Activated CD8-positive, alpha-beta memory T cell treated with anti-CD3 and anti-CD28 coated beads, Interleukin-2, amount 50 U/mL, for 24 hours (primary cell): ENCODE results near the gene BRI3BP.
"Not testable (repeated sequence)": the region's sequence is repeated elsewhere in the genome, so short reads cannot be mapped to it uniquely, and the experiment has no call there.

Experiments used
- DNase-seq: peaks from one replicate; pipeline ENCODE4 v3.0.0-alpha.2; 2020; ENCODE audit errors: extremely low read depth

Gene BRI3BP

GRCh38 chr12:125065919-125066570 lies 72.6 kb downstream of the BRI3BP start:
- no peak for DNase-seq

GRCh38 chr12:125068391-125068790 lies 74.9 kb downstream of the BRI3BP start:
- DNase-seq, result no peak

GRCh38 chr12:125069616-125070015 lies 76.2 kb downstream of the BRI3BP start:
- DNase-seq, result no peak

- DNase-seq, result no peak
Measured at GRCh38 chr12:125070112-125070511, 76.7 kb downstream of the BRI3BP start.

- DNase-seq, result no peak
Measured at GRCh38 chr12:125070661-125071390, 77.4 kb downstream of the BRI3BP start.

- DNase-seq, result no peak
Measured at GRCh38 chr12:125071456-125071855, 78.0 kb downstream of the BRI3BP start.

- DNase-seq, result no peak
Measured at GRCh38 chr12:125072496-125072895, 79.1 kb downstream of the BRI3BP start.

GRCh38 chr12:125074294-125074693 lies 80.8 kb downstream of the BRI3BP start:
- not testable (repeated sequence) for DNase-seq

GRCh38 chr12:125076103-125076502 lies 82.7 kb downstream of the BRI3BP start:
- DNase-seq, result no peak

- DNase-seq, result no peak
Measured at GRCh38 chr12:125079084-125079483, 85.6 kb downstream of the BRI3BP start.

- no peak for DNase-seq
Measured at GRCh38 chr12:125079648-125080645, 86.5 kb downstream of the BRI3BP start.
